Thymus (tissue), 11 donors: ENCODE results near the gene KATNB1. TPM values are rescaled to one million over a fixed set of nuclear protein-coding genes. Genes with fewer than 3 reads are reported as not detected.
"Not testable (repeated sequence)": the region's sequence is repeated elsewhere in the genome, so short reads cannot be mapped to it uniquely, and the experiment has no call there.

Source experiments
- DNase-seq, 9 donors: peaks; one replicate each; pipeline ENCODE4 v3.0.0-alpha.2; 2013; ENCODE audit warnings: low spot score in 9 of 9, low read depth in 6 of 9, missing footprints in 1 of 9
- H3K27ac ChIP-seq, 2 donors: one replicate each; pipeline ENCODE4 v1.5.1; 2013; ENCODE audit warnings: control low read depth in 1 of 2, low read depth in 1 of 2, low read length in 1 of 2, mild to moderate bottlenecking in 1 of 2, moderate library complexity in 1 of 2
- H3K27me3 ChIP-seq, 2 donors: one replicate each; pipeline ENCODE4 v1.5.1; 2013; ENCODE audit warnings: low read length in 1 of 2; ENCODE audit not compliant: control insufficient read depth in 2 of 2, insufficient read depth in 1 of 2
- H3K36me3 ChIP-seq, 2 donors: one replicate each; pipeline ENCODE4 v1.5.1; 2013; ENCODE audit warnings: low read length in 1 of 2, mild to moderate bottlenecking in 1 of 2, moderate library complexity in 1 of 2; ENCODE audit not compliant: control insufficient read depth in 2 of 2, insufficient read depth in 2 of 2
- H3K4me1 ChIP-seq, 2 donors: one replicate each; pipeline ENCODE4 v1.5.1; 2013; ENCODE audit warnings: low read length in 2 of 2; ENCODE audit not compliant: control insufficient read depth in 2 of 2, insufficient read depth in 2 of 2
- H3K4me3 ChIP-seq, 2 donors: one replicate each; pipeline ENCODE4 v1.5.1; 2013; ENCODE audit warnings: low read length in 2 of 2, control low read depth in 1 of 2, mild to moderate bottlenecking in 1 of 2
- H3K9me3 ChIP-seq, 2 donors: one replicate each; pipeline ENCODE4 v1.5.1; 2013; ENCODE audit warnings: low read length in 1 of 2, mild to moderate bottlenecking in 1 of 2; ENCODE audit not compliant: control insufficient read depth in 2 of 2, insufficient read depth in 1 of 2
- WGBS: extraction: QIAGEN DNeasy Blood & Tissue Kit; methylation state at CpG from one replicate; pipeline ENCODE4 v1.1.7; 2013; 5-methylcytosine and 5-hydroxymethylcytosine counted together
- polyA plus RNA-seq: library from polyadenylated mRNA; stranded (reverse); fragments of 200-250 nt; gene quantifications from one replicate; pipeline ENCODE4 v1.2.3, GENCODE V29; 2013
- total RNA-seq: library from RNA; stranded (reverse); fragments of 120-200 nt; gene quantifications from one replicate; pipeline ENCODE4 v1.2.4, GENCODE V29; 2013
- donor health status: healthy.

The KATNB1 gene
- total and polyA plus RNA-seq, 2 donors: 13.3 to 15.1 TPM

GRCh38 chr16:57743886-57744641, 8.5 kb downstream of the KATNB1 start:
- peaks cover 9 to 34% of the 10 kb centered on the region in 2 donors for H3K36me3 ChIP-seq
- no peak for DNase-seq

GRCh38 chr16:57744642-57744903, 9.0 kb downstream of the KATNB1 start:
- Histone ChIP-seq H3K27me3 (no peaks in the 10 kb centered on the region), H3K4me1 (no peaks in the 10 kb centered on the region), H3K4me3 (no peak overlapping the region), H3K27ac (no peak overlapping the region), H3K9me3 (no peaks in the 10 kb centered on the region), H3K36me3 (peaks cover 8 to 32% of the 10 kb centered on the region in 2 donors)
- 99% methylated on average over 7 of the region's 7 CpGs for WGBS
- DNase-seq: no peak

More at GRCh38 chr16:57743886-57744641, 8.5 kb downstream of the KATNB1 start:
- Histone ChIP-seq H3K27me3 (no peaks in the 10 kb centered on the region), H3K4me3 (no peak overlapping the region), H3K9me3 (no peaks in the 10 kb centered on the region), H3K4me1 (no peaks in the 10 kb centered on the region), H3K27ac (no peak overlapping the region)
- WGBS: 92% methylated on average over 23 of the region's 23 CpGs

GRCh38 chr16:57745768-57746167, 10.2 kb downstream of the KATNB1 start:
- H3K4me1 ChIP-seq: no peaks in the 10 kb centered on the region
- 96% methylated on average over 3 of the region's 3 CpGs for WGBS
- no peaks in the 10 kb centered on the region for H3K9me3 ChIP-seq
- H3K36me3 ChIP-seq: peaks cover 8 to 32% of the 10 kb centered on the region in 2 donors
- no peaks in the 10 kb centered on the region for H3K27me3 ChIP-seq
- no peak overlapping the region for H3K27ac ChIP-seq
- no peak for DNase-seq
- no peak overlapping the region for H3K4me3 ChIP-seq

- not testable (repeated sequence) for DNase-seq, H3K9me3 ChIP-seq, H3K27me3 ChIP-seq, H3K4me1 ChIP-seq, H3K4me3 ChIP-seq, H3K27ac ChIP-seq
- WGBS: 97% methylated on average over 7 of the region's 7 CpGs
- H3K36me3 ChIP-seq: peaks cover 10 to 36% of the 10 kb centered on the region in 2 donors
These were observed 10.7 kb downstream of the KATNB1 start for GRCh38 chr16:57746316-57746715.

- H3K4me1 ChIP-seq: no peaks in the 10 kb centered on the region
- H3K9me3 ChIP-seq: no peaks in the 10 kb centered on the region
- no peak for DNase-seq
- H3K27ac ChIP-seq: no peak overlapping the region
- no peak overlapping the region for H3K4me3 ChIP-seq
- H3K36me3 ChIP-seq: peaks cover 10 to 44% of the 10 kb centered on the region in 2 donors
- no peaks in the 10 kb centered on the region for H3K27me3 ChIP-seq
- WGBS: 98% methylated on average over 7 of the region's 7 CpGs
These were observed 11.5 kb downstream of the KATNB1 start for GRCh38 chr16:57747091-57747490.

GRCh38 chr16:57747496-57747895, 11.9 kb downstream of the KATNB1 start:
- H3K36me3 ChIP-seq: peaks cover 10 to 47% of the 10 kb centered on the region in 2 donors

GRCh38 chr16:57747996-57748395, 12.4 kb downstream of the KATNB1 start:
- 97% methylated on average over 6 of the region's 6 CpGs for WGBS
- no peak for DNase-seq
- no peaks in the 10 kb centered on the region for H3K9me3 ChIP-seq
- H3K36me3 ChIP-seq: peaks cover 9 to 46% of the 10 kb centered on the region in 2 donors
- H3K27me3 ChIP-seq: no peaks in the 10 kb centered on the region
- no peak overlapping the region for H3K4me3 ChIP-seq
- H3K4me1 ChIP-seq: no peaks in the 10 kb centered on the region
- no peak overlapping the region for H3K27ac ChIP-seq

More at GRCh38 chr16:57747496-57747895, 11.9 kb downstream of the KATNB1 start:
- no peak overlapping the region for H3K27ac ChIP-seq
- no peaks in the 10 kb centered on the region for H3K9me3 ChIP-seq
- no peaks in the 10 kb centered on the region for H3K27me3 ChIP-seq
- 93% methylated on average over 12 of the region's 12 CpGs for WGBS
- no peaks in the 10 kb centered on the region for H3K4me1 ChIP-seq
- no peak for DNase-seq
- no peak overlapping the region for H3K4me3 ChIP-seq

GRCh38 chr16:57748596-57748995, 13.0 kb downstream of the KATNB1 start:
- H3K27ac ChIP-seq: no peak overlapping the region
- no peaks in the 10 kb centered on the region for H3K9me3 ChIP-seq
- no peak for DNase-seq
- H3K4me1 ChIP-seq: no peaks in the 10 kb centered on the region
- H3K4me3 ChIP-seq: no peak overlapping the region
- 95% methylated on average over 11 of the region's 11 CpGs for WGBS
- H3K36me3 ChIP-seq: peaks cover 9 to 44% of the 10 kb centered on the region in 2 donors
- no peaks in the 10 kb centered on the region for H3K27me3 ChIP-seq

GRCh38 chr16:57749101-57749692, 13.6 kb downstream of the KATNB1 start:
- no peak for DNase-seq
- peaks cover 13 to 48% of the 10 kb centered on the region in 2 donors for H3K36me3 ChIP-seq
- WGBS: 99% methylated on average over 3 of the region's 3 CpGs
- H3K9me3 ChIP-seq: no peaks in the 10 kb centered on the region
- no peaks in the 10 kb centered on the region for H3K27me3 ChIP-seq
- H3K4me3 ChIP-seq: no peak overlapping the region
- no peaks in the 10 kb centered on the region for H3K4me1 ChIP-seq
- no peak overlapping the region for H3K27ac ChIP-seq
